DND-41 (cell line): ENCODE measurements around the gene TMPRSS12.

Experiments
- ATAC-seq: fragments of 200-7000 bp; cut with Tn5 transposase; 3 replicates; pipeline ENCODE4 v1.9.1; 2021; ENCODE audit warnings: low read depth; ENCODE audit not compliant: insufficient read depth
- DNase-seq: peaks from one replicate; pipeline ENCODE4 v3.0.0-alpha.2; 2020
- H2AFZ ChIP-seq: 2 replicates; pipeline ENCODE4 v1.6.0; 2012; ENCODE audit warnings: low read depth, low read length
- H3K27ac ChIP-seq: 2 replicates; pipeline ENCODE4 v1.5.1; 2012; ENCODE audit warnings: low read length, inconsistent platforms
- H3K27me3 ChIP-seq: fragments of 200-600 bp; sonication (generic); 2 replicates; pipeline ENCODE4 v1.6.0; 2012; ENCODE audit warnings: low read length, mild to moderate bottlenecking, inconsistent platforms; ENCODE audit not compliant: insufficient read depth, poor library complexity
- H3K36me3 ChIP-seq: 2 replicates; pipeline ENCODE4 v1.5.1; 2012; ENCODE audit warnings: low read length, inconsistent platforms; ENCODE audit not compliant: insufficient read depth
- H3K4me1 ChIP-seq: 2 replicates; pipeline ENCODE4 v1.5.1; 2012; ENCODE audit warnings: mild to moderate bottlenecking, low read length; ENCODE audit not compliant: insufficient read depth
- H3K4me2 ChIP-seq: 2 replicates; pipeline ENCODE4 v1.6.0; 2012; ENCODE audit warnings: mild to moderate bottlenecking, moderate library complexity, low read length, inconsistent platforms; ENCODE audit not compliant: insufficient read depth
- H3K4me3 ChIP-seq, 2 experiments: fragments of 200-600 bp in 1 of 2; shearing (Covaris generic) in 1 of 2; 2 replicates each; pipeline ENCODE4 v1.5.1; 2012 to 2016; ENCODE audit warnings: inconsistent platforms in 2 of 2, low read length in 2 of 2, mild to moderate bottlenecking in 2 of 2, low read depth in 1 of 2, moderate library complexity in 1 of 2
- H3K79me2 ChIP-seq: 2 replicates; pipeline ENCODE4 v1.6.0; 2012; ENCODE audit warnings: low read length, inconsistent platforms; ENCODE audit not compliant: insufficient read depth
- H3K9ac ChIP-seq: 2 replicates; pipeline ENCODE4 v1.6.0; 2012; ENCODE audit warnings: low read depth, mild to moderate bottlenecking, inconsistent platforms, low read length, moderate library complexity
- H3K9me3 ChIP-seq: 2 replicates; pipeline ENCODE4 v1.5.1; 2012; ENCODE audit warnings: low read length, moderate library complexity, mild to moderate bottlenecking, inconsistent platforms; ENCODE audit not compliant: insufficient read depth, severe bottlenecking
- H4K20me1 ChIP-seq: 2 replicates; pipeline ENCODE4 v1.6.0; 2012; ENCODE audit warnings: low read length; ENCODE audit not compliant: insufficient read depth
- EZH2 ChIP-seq: IDR thresholded peaks from 3 replicates; pipeline ENCODE4 v1.6.1; 2012; ENCODE audit warnings: borderline replicate concordance, low read depth, mild to moderate bottlenecking, moderate library complexity, low read length, inconsistent platforms; ENCODE audit not compliant: severe bottlenecking
- TF ChIP-seq, protein P1 (sequence below): IDR thresholded peaks from 2 replicates; pipeline ENCODE4 v1.5.1; 2012; ENCODE audit warnings: borderline replicate concordance, low read length, moderate library complexity, mild to moderate bottlenecking; ENCODE audit not compliant: poor library complexity, severe bottlenecking; ENCODE audit errors: extremely low read depth

Gene TMPRSS12

DNA sequence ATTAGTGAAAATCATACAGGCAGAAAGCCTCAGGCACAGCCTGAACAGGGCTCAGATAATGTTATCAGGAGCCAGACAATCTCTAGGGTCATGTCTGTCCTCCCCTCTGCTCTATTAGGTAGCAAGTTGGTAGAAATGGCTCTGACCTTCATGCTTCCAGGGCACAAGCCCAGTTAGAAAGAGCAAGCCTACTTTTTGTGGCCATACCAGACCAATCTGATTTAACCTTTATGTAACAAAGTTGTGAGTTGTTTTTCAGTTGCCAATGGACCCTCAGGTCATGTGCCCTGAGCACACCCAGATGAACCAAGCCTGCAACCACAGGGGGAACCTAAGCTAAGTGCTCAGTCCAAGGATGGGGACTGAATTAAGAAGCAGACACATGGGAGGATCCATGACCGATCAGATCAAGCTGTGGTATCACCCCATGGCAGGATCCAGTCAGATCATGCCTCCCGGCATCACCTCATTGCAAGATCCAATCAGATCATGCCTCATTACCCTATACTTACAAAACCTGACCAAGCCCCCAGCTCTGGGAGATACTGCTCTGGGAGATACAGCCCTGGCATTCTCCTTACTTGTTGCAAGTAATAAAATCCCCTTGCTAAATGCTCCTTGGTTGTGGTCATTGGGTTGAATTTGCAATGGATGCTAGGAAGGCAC lies 90.9 kb downstream of the TMPRSS12 start:
- Histone ChIP-seq H2AFZ (no peak overlapping the region), H3K4me1 (peaks cover 17% of the 10 kb centered on the region), H3K4me2 (no peak overlapping the region), H3K79me2 (no peaks in the 10 kb centered on the region), H4K20me1 (no peaks in the 10 kb centered on the region), H3K9me3 (peaks cover 18% of the 10 kb centered on the region), H3K36me3 (peaks cover 6% of the 10 kb centered on the region; the same call in 1 of the 2 replicates), H3K4me3 (no peak overlapping the region), H3K27ac (no peak overlapping the region), H3K27me3 (no peaks in the 10 kb centered on the region), H3K9ac (no peak overlapping the region)
- TF ChIP-seq, protein P1, sequence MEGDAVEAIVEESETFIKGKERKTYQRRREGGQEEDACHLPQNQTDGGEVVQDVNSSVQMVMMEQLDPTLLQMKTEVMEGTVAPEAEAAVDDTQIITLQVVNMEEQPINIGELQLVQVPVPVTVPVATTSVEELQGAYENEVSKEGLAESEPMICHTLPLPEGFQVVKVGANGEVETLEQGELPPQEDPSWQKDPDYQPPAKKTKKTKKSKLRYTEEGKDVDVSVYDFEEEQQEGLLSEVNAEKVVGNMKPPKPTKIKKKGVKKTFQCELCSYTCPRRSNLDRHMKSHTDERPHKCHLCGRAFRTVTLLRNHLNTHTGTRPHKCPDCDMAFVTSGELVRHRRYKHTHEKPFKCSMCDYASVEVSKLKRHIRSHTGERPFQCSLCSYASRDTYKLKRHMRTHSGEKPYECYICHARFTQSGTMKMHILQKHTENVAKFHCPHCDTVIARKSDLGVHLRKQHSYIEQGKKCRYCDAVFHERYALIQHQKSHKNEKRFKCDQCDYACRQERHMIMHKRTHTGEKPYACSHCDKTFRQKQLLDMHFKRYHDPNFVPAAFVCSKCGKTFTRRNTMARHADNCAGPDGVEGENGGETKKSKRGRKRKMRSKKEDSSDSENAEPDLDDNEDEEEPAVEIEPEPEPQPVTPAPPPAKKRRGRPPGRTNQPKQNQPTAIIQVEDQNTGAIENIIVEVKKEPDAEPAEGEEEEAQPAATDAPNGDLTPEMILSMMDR, result no peak
- no peak for TF ChIP-seq EZH2
- no peak; the same call in 2 of the 3 replicates for ATAC-seq
- no peak for DNase-seq

DNA sequence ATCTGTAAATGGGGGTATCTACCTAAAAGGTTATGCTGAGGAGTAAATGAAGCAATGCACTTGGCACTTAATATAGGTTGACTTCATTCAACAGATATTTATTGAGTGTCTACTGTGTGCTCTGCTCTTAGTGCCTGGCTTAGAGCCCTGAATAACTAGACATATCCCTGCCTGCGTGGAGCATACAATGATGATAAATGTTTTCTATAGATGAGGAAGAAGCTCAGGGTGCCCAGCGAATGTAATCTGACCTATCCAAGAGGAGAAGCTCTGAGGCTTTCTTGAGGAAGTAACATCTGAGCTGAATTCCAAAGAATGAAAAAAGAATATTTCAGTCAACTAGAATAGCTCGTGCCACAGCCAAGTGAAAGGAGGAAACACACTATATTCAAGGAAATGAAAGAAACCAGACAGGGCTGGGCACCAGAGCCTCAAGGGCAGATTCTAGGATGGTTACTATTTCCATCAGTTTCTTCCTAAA lies 91.7 kb downstream of the TMPRSS12 start:
- H3K79me2 ChIP-seq, result no peaks in the 10 kb centered on the region
- H4K20me1 ChIP-seq, result no peaks in the 10 kb centered on the region
- H3K9me3 ChIP-seq, result peaks cover 22% of the 10 kb centered on the region
- ATAC-seq, result no peak
- H3K36me3 ChIP-seq, result peaks cover 6% of the 10 kb centered on the region; the same call in 1 of the 2 replicates
- H2AFZ ChIP-seq, result no peak overlapping the region
- peaks cover 9% of the 10 kb centered on the region; the same call in 1 of the 2 replicates for H3K4me1 ChIP-seq
- H3K9ac ChIP-seq, result no peak overlapping the region
- no peak overlapping the region for H3K27ac ChIP-seq
- H3K27me3 ChIP-seq, result no peaks in the 10 kb centered on the region
- no peak for DNase-seq
- TF ChIP-seq EZH2, result no peak
- TF ChIP-seq, protein P1, result no peak
- H3K4me3 ChIP-seq, result no peak overlapping the region
- H3K4me2 ChIP-seq, result no peak overlapping the region

DNA sequence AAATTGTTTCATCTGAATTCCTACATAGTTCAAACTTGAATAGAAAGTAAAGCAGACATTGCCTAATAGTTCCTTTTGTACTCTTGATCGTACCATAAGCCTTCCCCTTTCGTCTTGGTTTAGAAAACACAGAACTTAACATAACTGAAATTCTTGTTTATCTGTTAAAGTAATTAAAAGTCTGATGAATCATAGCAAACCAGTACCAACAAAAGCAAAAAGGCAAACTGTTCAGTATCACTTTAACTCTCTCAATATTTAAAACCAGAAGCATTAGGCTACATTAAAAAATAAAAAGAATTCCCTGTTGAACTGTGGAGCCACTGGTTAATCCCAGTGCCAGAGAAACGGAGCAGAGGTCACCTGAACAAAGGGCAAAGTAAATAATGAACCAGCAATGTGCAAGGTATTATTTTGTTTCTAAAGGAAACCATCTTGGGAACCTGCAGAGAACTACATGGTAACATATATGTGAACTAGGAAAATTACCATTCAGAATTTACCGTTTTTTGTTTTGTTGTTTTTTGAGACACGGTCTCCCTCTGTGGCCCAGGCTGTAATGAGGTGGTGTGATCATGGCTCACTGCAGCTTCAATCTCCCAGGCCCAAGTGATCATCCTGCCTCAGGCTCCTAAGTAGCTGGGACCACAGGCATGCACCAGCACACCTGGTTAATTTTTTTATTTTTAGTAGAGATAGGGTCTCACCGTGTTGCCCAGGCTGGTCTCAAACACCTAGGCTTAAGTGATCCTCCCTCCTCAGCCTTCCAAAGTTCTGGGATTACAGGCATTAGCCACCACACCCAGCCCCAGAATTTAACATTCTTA lies 92.5 kb downstream of the TMPRSS12 start:
- ATAC-seq, result no peak
- Histone ChIP-seq H3K9me3 (peaks cover 22% of the 10 kb centered on the region), H3K9ac (no peak overlapping the region), H3K79me2 (no peaks in the 10 kb centered on the region), H4K20me1 (no peaks in the 10 kb centered on the region), H3K4me2 (no peak overlapping the region), H3K4me3 (no peak overlapping the region), H3K27me3 (no peaks in the 10 kb centered on the region), H2AFZ (no peak overlapping the region), H3K27ac (no peak overlapping the region), H3K4me1 (peaks cover 7% of the 10 kb centered on the region; the same call in 1 of the 2 replicates), H3K36me3 (peaks cover 6% of the 10 kb centered on the region; the same call in 1 of the 2 replicates)
- TF ChIP-seq, protein P1, result no peak
- TF ChIP-seq EZH2, result no peak
- DNase-seq, result no peak
